Activated T-cell treated with anti-CD3 and anti-CD28 coated beads, Interleukin-2, amount 50 U/mL, for 24 hours (primary cell): ENCODE results near the gene MBD3.
"Not testable (repeated sequence)": the region's sequence is repeated elsewhere in the genome, so short reads cannot be mapped to it uniquely, and the experiment has no call there.

Source experiments
- DNase-seq: peaks from one replicate; pipeline ENCODE4 v3.0.0-alpha.2; 2020
- H3K27ac Mint-ChIP-seq: 2 replicates; pipeline ENCODE4 v1.8.0; 2020; ENCODE audit warnings: mild to moderate bottlenecking, mixed read lengths
- H3K27me3 Mint-ChIP-seq: 2 replicates; pipeline ENCODE4 v1.8.0; 2020; ENCODE audit warnings: mixed read lengths
- H3K36me3 Mint-ChIP-seq: 2 replicates; pipeline ENCODE4 v1.8.0; 2020; ENCODE audit warnings: low read depth, mixed read lengths
- H3K4me1 Mint-ChIP-seq: 2 replicates; pipeline ENCODE4 v1.8.0; 2020; ENCODE audit warnings: low read depth, mixed read lengths
- H3K4me3 Mint-ChIP-seq: 2 replicates; pipeline ENCODE4 v1.8.0; 2020; ENCODE audit warnings: mild to moderate bottlenecking, moderate library complexity, mixed read lengths
- H3K9me3 Mint-ChIP-seq: 2 replicates; pipeline ENCODE4 v1.8.0; 2020; ENCODE audit warnings: mixed read lengths

MBD3 gene

DNA sequence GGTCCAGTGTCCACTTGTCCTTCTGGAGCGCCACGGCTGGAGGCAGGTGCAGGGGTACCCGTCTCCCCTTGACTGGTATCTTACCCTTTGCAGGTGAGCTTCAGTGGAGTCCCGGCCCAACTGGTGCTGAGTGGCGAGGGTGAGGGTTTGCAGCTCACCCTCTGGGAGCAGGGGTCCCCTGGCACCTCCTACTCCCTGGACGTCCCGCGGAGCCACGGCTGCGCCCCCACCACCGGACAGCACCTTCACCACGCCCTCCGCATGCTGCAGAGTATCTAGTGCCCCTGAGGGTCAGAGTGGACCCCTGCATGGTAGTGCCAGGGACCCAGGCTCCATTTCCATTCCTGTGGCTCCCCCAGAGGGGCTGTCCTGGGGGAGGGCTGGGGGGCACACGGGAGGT is 57.7 kb downstream of the MBD3 start:
- H3K4me1 Mint-ChIP-seq = no peaks in the 10 kb centered on the region
- H3K9me3 Mint-ChIP-seq = no peaks in the 10 kb centered on the region
- no peak for DNase-seq
- H3K4me3 Mint-ChIP-seq = no peak overlapping the region
- no peak overlapping the region for H3K27ac Mint-ChIP-seq
- H3K36me3 Mint-ChIP-seq = no peaks in the 10 kb centered on the region
- H3K27me3 Mint-ChIP-seq = peaks cover 27% of the 10 kb centered on the region

DNA sequence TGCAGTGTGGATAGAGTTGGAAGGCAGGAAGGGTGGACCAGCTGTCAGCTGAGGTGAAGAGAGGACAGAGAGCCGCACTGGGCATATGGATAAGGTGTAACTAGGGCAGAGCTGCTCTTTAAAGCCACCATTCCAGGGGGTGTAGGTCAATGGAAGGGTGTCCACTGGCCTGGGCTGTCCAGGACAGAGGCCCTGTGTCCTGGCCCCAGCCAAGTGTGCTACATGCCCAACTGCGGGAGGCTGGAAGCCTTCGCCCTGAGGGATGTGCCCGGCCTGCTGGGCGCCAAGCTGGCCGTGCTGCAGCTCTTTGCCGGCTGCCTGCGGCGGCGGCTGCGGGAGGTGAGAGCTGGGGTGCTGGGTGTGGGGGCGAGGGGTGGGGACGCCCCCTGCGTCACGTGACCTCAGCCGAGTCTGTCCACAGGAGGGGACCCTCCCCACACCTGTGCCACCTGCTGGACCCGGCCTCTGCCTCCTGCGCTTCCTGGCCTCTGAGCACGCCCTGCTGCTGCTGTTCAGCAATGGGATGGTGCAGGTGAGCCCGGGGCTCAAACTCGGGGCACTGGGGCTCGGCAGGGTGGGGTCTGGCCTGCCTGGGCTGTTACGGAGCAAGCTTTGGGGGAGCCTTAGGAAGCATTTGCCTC is 59.0 kb downstream of the MBD3 start:
- Mint-ChIP-seq H3K27ac (no peak overlapping the region), H3K27me3 (peaks cover 25% of the 10 kb centered on the region), H3K4me1 (no peaks in the 10 kb centered on the region), H3K4me3 (no peak overlapping the region), H3K36me3 (no peaks in the 10 kb centered on the region), H3K9me3 (no peaks in the 10 kb centered on the region)
- no peak for DNase-seq

DNA sequence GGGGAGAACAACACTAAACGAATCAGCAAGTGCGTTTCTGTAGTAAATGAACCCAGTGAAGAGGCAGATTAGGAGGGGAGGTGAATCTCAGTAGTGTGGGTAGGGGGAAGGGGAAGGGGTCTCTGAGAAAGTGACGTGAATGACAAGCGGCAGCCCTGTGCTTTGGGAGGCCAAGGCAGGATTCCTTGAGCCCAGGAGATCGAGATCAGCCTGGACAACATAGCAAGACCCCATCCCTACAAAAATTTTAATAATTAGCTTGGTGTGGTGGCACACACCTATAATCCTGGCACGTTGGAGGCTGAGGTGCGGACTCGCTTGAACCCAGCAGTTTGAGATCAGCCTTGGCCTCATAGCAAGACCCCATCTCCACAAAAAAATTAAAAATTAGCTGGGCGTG is 60.7 kb downstream of the MBD3 start:
- no peak overlapping the region for H3K4me3 Mint-ChIP-seq
- no peak for DNase-seq
- no peaks in the 10 kb centered on the region for H3K36me3 Mint-ChIP-seq
- H3K4me1 Mint-ChIP-seq = no peaks in the 10 kb centered on the region
- H3K27me3 Mint-ChIP-seq = peaks cover 30% of the 10 kb centered on the region
- H3K9me3 Mint-ChIP-seq = no peaks in the 10 kb centered on the region
- H3K27ac Mint-ChIP-seq = no peak overlapping the region

DNA sequence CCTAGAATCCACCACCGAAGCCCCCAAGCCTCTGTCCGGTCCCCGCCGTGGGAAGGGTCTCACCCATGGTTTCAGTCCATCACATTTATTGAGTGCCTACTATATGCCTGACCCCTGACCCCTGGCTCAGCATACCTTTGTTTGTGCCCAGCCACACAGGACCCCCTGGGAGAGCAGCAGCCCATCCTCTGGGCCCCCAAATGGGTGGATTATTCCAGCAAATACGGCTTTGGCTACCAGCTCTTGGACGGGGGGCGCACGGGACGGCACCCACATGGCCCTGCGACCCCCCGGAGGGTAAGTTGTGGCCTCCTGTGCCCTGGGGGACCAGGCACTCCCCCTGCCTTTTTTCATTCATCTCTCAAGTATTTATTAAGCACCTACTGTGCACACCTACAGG is 61.1 kb downstream of the MBD3 start:
- H3K36me3 Mint-ChIP-seq = no peaks in the 10 kb centered on the region
- H3K27ac Mint-ChIP-seq = no peak overlapping the region
- no peak for DNase-seq
- H3K9me3 Mint-ChIP-seq = no peaks in the 10 kb centered on the region
- no peaks in the 10 kb centered on the region for H3K4me1 Mint-ChIP-seq
- peaks cover 33% of the 10 kb centered on the region for H3K27me3 Mint-ChIP-seq
- no peak overlapping the region for H3K4me3 Mint-ChIP-seq

DNA sequence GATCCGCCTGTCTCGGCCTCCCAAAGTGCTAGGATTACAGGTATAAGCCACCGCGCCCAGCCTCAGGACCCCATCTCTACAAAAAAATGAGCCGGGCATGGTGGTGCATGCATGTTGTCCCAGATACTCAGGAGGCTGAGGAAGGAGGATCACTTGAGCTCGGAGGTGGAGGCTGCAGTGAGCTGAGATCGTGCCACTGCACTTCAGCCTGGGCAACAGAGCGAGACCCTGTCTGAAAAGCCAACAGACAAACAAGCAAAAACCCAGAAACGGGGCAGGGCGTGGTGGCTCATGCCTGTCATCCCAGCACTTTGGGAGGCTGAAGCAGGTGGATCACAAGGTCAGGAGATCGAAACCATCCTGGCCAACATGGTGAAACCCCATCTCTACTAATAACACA is 61.8 kb downstream of the MBD3 start:
- not testable (repeated sequence) for DNase-seq

DNA sequence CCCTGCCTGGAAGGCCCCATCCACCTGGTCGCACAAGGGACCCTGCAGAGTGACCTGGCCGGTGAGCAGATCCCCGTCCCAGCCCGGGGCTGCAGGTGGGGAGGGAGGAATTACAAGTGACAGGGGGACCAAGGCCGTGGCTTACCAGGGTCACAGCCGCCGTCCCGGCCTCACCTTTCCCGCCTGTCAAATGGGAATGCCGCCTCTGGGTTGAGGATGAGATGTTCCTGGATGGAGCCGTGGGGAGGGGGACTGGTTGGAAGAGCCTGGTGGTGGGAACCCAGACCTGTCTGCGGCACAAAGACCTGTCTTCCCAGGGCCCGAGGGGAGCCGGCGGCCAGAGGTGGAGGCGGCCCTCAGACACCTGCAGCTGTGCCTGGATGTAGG is 63.2 kb downstream of the MBD3 start:
- H3K9me3 Mint-ChIP-seq = no peaks in the 10 kb centered on the region
- peaks cover 42% of the 10 kb centered on the region for H3K27me3 Mint-ChIP-seq
- H3K4me1 Mint-ChIP-seq = peaks cover 5% of the 10 kb centered on the region
- H3K4me3 Mint-ChIP-seq = no peak overlapping the region
- no peak overlapping the region for H3K27ac Mint-ChIP-seq
- DNase-seq = no peak
- H3K36me3 Mint-ChIP-seq = no peaks in the 10 kb centered on the region

More for the DNA sequence above, 61.8 kb downstream of the MBD3 start:
- not testable (repeated sequence) for H3K36me3 Mint-ChIP-seq, H3K27ac Mint-ChIP-seq, H3K4me1 Mint-ChIP-seq, H3K4me3 Mint-ChIP-seq, H3K9me3 Mint-ChIP-seq
- peaks cover 39% of the 10 kb centered on the region for H3K27me3 Mint-ChIP-seq

DNA sequence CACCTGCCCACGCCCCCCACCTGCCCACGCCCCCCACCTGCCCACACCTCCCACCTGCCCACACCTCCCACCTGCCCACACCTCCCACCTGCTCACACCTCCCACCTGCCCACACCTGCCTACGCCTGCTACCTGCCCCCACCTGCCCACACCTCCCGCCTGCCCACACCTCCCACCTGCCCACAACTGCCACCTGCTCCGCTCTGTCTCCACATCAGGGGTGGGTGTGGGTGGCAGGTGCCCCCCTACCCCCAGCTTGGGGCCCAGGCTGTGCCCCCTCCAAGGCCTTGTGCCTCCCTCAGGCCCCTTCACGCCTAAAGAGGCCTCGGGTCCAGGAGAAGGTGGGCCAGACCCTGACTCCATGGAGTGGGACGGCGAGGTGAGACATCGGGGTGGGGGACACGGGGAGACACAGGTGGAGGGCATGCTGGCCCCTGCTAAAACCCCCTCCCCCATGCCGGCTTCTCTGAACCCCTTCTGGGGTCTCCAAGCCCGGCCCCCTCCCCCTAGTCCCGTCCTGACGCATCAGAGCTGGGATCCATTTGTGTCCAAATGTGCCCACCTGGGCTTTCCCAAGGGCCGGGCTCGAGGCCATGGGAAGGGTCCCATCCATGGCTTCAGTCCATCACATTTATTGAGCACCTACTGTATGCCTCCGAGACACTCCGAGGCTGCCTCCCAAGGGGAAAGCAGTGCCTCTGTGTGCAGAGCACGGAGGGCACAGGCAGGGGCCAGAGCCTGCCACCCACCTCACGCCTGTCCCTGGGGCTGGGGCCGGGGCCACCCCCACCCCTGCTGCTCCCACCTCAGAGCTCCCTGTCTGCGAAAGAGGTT is 63.9 kb downstream of the MBD3 start:
- no peaks in the 10 kb centered on the region for H3K9me3 Mint-ChIP-seq
- H3K4me1 Mint-ChIP-seq = peaks cover 7% of the 10 kb centered on the region
- H3K27me3 Mint-ChIP-seq = peaks cover 45% of the 10 kb centered on the region
- H3K36me3 Mint-ChIP-seq = no peaks in the 10 kb centered on the region
- no peak for DNase-seq
- no peak overlapping the region for H3K4me3 Mint-ChIP-seq
- H3K27ac Mint-ChIP-seq = no peak overlapping the region

DNA sequence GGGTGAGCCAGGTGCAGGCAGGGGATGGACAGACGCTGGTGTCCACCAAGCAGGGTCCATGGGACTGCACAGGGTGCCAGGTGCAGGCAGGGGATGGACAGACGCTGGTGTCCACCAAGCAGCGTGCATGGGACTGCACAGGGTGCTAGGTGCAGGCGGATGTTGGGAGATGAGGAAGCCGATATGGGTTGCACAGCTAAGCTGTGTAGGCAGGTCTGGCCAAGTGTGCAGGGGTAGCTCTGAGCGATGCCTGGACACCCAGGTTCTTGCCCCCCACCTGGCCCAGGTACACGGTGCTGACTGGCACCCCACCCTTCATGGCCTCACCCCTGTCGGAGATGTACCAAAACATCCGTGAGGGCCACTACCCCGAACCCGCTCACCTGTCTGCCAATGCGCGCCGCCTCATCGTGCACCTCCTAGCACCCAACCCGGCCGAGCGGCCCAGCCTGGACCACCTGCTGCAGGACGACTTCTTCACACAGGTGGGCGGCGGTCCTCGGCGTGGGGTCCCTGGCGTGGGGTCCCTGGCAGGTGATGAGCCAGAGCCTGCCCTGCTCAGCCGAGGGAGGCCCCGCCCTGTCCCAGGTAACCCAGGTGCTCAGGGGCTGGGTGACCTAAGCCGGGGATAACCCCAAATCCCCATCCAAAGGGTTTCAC is 64.9 kb downstream of the MBD3 start:
- DNase-seq = no peak
- H3K4me1 Mint-ChIP-seq = peaks cover 7% of the 10 kb centered on the region
- H3K27ac Mint-ChIP-seq = no peak overlapping the region
- no peaks in the 10 kb centered on the region for H3K36me3 Mint-ChIP-seq
- H3K9me3 Mint-ChIP-seq = no peaks in the 10 kb centered on the region
- peaks cover 49% of the 10 kb centered on the region for H3K27me3 Mint-ChIP-seq
- H3K4me3 Mint-ChIP-seq = no peak overlapping the region

DNA sequence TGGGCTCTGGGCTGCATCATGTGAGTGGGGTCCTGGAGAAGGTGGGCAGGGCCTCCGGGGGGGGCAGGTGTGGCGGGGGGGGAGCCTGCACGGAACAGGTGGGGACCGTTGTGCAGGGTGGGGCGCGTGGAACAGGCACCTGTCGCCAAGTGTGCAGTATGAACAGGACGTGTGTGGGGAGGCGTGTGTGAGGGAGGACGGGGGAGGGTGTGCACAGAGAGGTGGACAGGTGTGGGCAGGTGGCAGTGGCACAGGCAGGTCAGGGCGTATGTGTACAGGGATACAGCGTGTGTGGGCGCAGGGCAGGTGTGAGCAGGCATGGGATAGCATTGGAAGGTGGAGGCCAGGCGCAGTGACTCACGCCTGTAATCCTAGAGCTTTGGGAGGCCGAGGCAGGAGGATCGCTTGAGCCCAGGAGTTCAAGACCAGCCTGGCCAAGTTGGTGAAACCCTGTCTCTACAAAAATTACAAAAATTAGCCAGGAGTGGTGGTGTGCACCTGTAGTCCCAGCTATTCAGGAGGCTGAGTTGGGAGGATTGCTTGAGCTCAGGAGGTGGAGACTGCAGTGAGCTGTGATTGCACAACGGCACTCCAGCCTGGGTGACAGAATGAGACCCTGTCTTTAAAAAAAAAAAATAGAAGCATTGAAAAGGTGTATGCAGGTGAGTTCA is 65.6 kb downstream of the MBD3 start:
- Mint-ChIP-seq H3K36me3 (no peaks in the 10 kb centered on the region), H3K27ac (no peak overlapping the region), H3K4me1 (peaks cover 7% of the 10 kb centered on the region), H3K9me3 (no peaks in the 10 kb centered on the region), H3K27me3 (peaks cover 51% of the 10 kb centered on the region), H3K4me3 (no peak overlapping the region)
- no peak for DNase-seq

DNA sequence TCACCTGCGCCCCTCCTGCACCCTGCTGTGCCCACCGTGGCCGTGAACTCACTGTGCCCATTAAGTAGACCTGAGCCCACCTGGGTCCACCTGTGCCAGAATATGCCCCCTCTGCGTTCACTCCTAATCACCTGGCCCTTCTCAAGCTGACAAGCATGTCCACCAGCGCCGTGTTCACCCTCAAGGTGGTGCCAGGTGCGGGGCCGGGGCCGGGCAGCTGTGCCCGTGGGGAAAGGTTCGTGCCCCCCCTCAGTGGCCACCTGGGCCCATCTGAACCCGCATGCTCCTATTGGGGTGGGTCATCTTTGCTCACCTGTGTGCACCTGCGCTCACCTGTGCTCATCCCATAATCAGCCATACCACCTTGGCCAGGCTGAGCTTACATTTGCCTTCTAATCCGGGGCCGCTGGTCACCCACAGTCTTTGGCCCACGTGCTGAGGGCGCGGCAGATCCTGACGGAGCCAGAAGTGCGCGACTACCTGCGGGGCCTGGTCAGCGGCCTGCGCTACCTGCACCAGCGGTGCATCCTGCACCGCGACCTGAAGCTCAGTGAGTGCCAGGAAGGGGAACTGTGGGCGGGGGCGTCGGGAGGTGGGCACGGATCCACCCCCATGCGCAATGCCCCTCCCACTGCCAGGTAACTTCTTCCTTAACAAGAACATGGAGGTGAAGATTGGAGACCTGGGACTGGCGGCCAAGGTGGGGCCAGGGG is 66.4 kb downstream of the MBD3 start:
- H3K27ac Mint-ChIP-seq = no peak overlapping the region
- H3K36me3 Mint-ChIP-seq = no peaks in the 10 kb centered on the region
- peaks cover 7% of the 10 kb centered on the region for H3K4me1 Mint-ChIP-seq
- no peaks in the 10 kb centered on the region for H3K9me3 Mint-ChIP-seq
- no peak for DNase-seq
- no peak overlapping the region for H3K4me3 Mint-ChIP-seq
- peaks cover 53% of the 10 kb centered on the region for H3K27me3 Mint-ChIP-seq

DNA sequence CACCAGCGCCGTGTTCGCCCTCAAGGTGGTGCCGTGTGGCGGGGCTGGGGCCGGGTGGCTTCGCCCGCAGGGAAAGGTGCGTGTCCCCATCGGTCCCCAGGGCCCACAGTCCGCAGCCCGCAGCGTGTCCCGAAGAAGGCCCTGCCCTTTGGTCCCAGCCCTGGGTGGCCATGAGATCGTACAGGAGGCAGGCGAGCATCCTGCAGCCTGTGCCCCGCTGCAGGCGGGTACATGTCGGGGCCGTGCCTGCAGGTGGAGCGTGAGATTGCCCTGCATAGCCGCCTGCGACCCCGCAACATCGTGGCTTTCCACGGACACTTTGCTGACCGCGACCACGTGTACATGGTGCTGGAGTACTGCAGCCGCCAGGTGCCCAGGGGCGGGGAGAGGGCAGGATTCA is 67.3 kb downstream of the MBD3 start:
- DNase-seq = no peak
- no peak overlapping the region for H3K27ac Mint-ChIP-seq
- peaks cover 53% of the 10 kb centered on the region for H3K27me3 Mint-ChIP-seq
- H3K36me3 Mint-ChIP-seq = no peaks in the 10 kb centered on the region
- H3K9me3 Mint-ChIP-seq = no peaks in the 10 kb centered on the region
- peaks cover 7% of the 10 kb centered on the region for H3K4me1 Mint-ChIP-seq
- no peak overlapping the region for H3K4me3 Mint-ChIP-seq

DNA sequence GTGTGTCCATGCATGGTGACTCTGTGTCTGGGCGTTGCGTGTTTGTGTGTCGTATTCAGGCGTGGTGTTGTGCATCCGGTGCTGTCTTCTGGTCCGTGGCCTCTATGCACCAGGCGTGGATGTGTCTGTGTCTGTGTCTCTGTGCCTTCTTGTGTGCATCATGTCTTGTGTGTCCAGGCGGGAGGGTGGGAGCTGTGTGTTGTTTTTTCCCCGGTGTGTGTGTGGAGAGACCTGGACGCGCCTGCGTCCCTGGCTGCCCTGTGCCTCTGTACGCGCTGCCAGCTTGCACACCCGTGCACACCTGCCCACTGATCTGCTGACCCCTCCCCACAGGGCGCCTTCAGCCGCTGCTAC is 67.7 kb downstream of the MBD3 start:
- DNase-seq = no peak
- peaks cover 50% of the 10 kb centered on the region for H3K27me3 Mint-ChIP-seq
- no peaks in the 10 kb centered on the region for H3K36me3 Mint-ChIP-seq

DNA sequence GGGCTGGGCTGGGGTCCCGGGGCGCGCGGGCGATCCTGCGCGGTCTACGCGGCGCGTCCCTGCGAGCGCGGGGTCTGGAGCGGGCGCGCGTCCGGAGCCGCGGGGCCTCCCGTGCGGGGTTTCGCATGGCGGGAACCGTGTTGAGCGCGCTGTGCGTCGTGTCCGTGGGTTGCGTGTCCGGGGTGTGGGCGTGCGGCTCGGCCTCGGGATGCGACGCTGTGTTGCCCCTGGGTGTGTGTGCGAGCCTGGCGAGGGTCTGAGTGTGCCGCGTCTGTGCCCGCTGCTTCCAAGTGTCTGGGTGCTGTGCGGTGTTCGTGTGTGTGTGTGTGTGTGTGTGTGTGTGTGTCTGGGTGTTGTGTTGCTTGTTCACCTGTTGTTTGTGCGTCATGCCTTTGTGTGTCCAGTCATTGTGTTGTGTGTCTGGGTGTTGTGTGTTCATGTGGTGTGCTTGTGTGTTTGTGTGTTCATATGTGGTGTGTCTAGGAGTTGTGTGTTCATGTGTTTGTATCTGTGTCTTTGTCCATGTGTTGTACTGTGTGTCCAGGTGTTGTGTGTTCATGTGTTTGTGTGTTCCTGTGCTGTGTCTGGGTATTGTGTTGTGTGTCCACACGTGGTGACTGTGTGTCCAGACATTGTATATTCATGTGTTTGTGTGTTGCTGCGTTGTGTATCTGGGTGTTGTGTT is 68.2 kb downstream of the MBD3 start:
- no peaks in the 10 kb centered on the region for H3K9me3 Mint-ChIP-seq
- H3K4me3 Mint-ChIP-seq = no peak overlapping the region
- no peaks in the 10 kb centered on the region for H3K36me3 Mint-ChIP-seq
- peaks cover 47% of the 10 kb centered on the region for H3K27me3 Mint-ChIP-seq
- H3K4me1 Mint-ChIP-seq = peaks cover 7% of the 10 kb centered on the region
- H3K27ac Mint-ChIP-seq = no peak overlapping the region
- DNase-seq = no peak

More for the DNA sequence above, 67.7 kb downstream of the MBD3 start:
- Mint-ChIP-seq H3K4me1 (peaks cover 7% of the 10 kb centered on the region), H3K27ac (no peak overlapping the region), H3K4me3 (no peak overlapping the region), H3K9me3 (no peaks in the 10 kb centered on the region)
